GM12873 (cell line): ENCODE results near the gene MAP4.

Experiments used
- TF ChIP-seq, protein P1 (sequence below): IDR thresholded peaks from 2 replicates; pipeline ENCODE4 v1.5.1; 2012; ENCODE audit warnings: low read depth, mild to moderate bottlenecking, moderate library complexity, low read length, control low read depth; ENCODE audit not compliant: insufficient read depth; ENCODE audit errors: missing control alignments

Gene MAP4

DNA sequence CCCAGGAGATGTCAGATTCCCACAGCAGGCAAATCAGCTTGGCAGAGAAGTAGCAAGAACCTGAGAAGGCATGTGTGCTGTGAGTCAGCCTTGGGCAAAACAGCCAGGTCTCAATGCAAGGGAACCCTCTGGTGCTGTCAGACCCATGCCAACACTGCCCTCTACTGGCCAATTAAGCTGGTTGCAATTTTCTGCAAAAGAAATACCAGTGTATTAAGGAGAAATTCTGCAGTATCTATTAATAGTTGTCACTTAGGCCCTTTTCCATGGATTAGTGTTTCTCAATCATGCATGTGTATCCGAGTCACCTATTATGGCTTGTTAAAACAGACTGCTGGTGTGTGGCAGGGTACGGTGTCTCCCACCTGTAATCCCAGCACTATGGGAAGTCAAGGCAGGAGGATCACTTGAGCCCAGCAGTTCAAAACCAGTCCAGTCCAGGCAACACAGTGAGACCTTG is 26.2 kb downstream of the MAP4 start:
- TF ChIP-seq, protein P1, sequence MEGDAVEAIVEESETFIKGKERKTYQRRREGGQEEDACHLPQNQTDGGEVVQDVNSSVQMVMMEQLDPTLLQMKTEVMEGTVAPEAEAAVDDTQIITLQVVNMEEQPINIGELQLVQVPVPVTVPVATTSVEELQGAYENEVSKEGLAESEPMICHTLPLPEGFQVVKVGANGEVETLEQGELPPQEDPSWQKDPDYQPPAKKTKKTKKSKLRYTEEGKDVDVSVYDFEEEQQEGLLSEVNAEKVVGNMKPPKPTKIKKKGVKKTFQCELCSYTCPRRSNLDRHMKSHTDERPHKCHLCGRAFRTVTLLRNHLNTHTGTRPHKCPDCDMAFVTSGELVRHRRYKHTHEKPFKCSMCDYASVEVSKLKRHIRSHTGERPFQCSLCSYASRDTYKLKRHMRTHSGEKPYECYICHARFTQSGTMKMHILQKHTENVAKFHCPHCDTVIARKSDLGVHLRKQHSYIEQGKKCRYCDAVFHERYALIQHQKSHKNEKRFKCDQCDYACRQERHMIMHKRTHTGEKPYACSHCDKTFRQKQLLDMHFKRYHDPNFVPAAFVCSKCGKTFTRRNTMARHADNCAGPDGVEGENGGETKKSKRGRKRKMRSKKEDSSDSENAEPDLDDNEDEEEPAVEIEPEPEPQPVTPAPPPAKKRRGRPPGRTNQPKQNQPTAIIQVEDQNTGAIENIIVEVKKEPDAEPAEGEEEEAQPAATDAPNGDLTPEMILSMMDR = peak; percentile 86

DNA sequence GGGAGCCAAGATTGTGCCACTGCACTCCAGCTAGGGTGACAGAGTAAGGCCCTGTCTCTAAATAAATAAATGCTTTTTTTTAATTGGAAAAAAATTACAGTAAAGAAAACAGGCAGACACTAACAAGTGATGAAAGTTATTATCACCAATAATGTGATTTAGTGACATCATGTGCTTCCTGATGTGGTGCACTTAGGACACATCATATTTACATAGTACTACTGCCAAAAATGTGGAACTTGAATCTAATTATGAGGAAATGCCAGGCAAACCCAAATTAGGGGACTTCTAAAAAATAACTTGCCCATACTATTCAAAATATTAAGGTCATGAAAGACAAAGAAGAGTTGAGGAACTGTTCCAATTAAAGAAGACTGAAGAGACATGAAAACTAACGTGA is 30.8 kb downstream of the MAP4 start:
- TF ChIP-seq, protein P1 = no peak

DNA sequence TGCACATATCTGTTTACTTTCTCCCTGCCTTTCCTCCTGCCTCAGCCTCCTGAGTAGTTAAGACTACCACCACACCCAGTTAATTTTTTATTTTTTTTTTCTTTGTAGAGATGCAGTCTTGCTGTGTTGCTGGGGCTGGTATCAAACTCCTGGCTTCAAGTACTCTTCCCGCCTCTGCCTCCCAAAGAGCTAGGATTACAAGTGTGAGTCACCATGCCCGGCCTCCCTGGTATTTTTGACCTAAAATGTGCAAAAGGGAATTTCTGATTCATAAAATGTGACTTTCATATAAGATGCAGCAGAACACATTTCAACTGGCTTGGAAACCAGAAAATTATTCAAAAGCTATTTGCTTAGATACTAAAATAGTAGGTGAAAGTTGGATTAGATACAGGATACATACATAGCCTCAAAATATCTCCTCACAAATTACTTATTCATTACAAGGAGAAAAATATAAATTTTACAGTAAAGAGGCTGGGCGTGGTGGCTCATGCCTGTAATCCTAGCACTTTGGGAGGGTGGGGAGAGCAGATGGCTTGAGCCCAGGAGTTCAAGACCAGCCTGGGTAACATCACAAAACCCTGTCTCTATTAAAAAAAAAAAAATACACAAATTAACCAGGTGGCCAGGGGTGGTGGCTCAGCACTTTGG is 32.0 kb downstream of the MAP4 start:
- TF ChIP-seq, protein P1 = no peak

DNA sequence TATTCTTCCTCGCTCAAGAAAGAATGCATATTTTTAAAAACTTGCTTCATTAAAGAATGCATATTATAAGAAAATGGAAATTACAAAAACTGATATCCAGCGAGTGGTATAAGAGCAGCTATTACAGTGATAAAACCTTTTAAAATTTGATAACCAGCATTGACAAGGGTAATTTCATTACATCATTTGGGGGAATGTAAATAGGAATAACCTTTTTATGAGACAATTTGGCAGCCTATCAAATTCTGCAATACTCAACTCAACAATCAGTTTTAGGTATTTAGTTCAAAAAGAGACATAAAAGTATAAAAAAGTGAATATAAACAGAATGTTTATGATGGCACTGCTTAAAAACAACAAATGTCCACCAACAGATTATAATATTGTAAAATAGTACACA is 35.4 kb downstream of the MAP4 start:
- TF ChIP-seq, protein P1 = no peak

DNA sequence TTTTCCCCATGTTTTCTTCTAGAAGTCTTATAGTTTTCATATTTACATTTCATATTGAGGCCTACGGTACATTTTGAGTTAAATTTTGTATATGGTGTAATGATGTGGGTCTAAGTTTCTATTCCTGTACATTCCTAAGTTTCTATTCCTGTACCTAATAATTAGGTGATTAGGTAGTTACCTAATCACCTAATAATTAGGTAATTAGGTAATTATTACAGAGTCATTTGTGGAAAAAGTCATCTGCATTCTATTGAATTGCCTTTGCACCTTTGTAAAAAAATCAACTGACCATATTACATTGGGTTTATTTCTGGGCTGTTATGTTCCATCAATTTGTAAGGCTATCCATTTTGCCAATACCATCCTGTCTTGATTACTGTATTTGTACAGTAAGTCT is 37.1 kb downstream of the MAP4 start:
- TF ChIP-seq, protein P1 = no peak

DNA sequence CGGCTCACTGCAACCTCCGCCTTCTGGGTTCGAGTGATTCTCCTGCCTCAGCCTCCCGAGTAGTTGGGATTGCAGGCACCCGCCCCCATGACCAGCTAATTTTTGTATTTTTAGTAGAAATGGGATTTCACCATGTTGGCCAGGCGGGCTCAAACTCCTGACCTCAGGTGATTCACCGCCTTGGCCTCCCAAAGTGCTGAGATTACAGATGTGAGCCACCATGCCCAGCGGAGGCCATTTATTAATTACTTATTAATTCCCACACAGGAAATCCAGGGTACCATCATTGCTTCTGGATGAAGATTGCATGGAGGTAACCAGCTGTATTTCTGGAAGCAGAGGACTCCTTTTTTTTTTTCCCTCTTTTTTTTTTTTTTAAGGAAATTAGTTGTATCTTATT is 37.8 kb downstream of the MAP4 start:
- TF ChIP-seq, protein P1 = no peak

DNA sequence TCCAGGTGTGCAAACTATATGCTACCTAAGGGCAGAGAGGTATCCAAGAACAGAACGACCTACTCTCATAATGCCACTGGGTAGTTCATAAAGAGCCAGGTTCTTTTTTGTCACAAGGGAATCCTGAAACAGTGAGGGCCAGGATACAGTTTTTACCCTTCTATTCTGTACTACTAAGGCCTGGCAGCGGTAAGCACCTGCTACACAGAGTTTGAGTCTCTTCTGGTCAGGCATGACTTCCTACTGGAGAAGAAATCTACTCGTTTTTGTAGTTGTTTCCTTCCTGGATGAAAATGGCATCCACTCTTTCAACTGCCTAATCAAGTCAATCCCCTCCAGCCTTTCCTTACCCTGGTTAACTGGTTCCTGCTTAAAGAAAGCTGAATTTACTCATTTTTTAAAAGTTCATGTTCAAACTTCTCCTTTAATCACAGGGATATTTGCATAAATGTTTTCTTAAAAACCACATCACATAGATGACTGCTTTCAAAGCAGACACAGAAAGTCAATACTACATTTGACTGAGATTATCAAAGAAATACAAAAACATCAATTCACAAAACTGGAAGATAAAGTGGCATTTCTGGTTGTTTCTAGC is 40.0 kb downstream of the MAP4 start:
- TF ChIP-seq, protein P1 = no peak
